Smooth muscle cell (in vitro differentiated cells): ENCODE data around the gene FOXC1. TPM values are rescaled to one million over a fixed set of nuclear protein-coding genes. Genes with fewer than 3 reads are reported as not detected.

Source experiments
- DNase-seq: peaks from one replicate; lab custom pipeline; 2025; ENCODE audit not compliant: unreplicated experiment; lab: John Stamatoyannopoulos, UW
- H2AFZ ChIP-seq: fragments of 200-600 bp; sonication (generic); 2 replicates; pipeline ENCODE4 v1.6.0; 2016; ENCODE audit warnings: antibody characterized with exemption, low read depth, mild to moderate bottlenecking
- H3F3A ChIP-seq: fragments of 200-600 bp; sonication (generic); 2 replicates; pipeline ENCODE4 v1.6.0; 2017; ENCODE audit warnings: antibody characterized with exemption, low read depth
- H3K27ac ChIP-seq: fragments of 200-600 bp; sonication (generic); 2 replicates; pipeline ENCODE4 v1.5.1; 2016; ENCODE audit warnings: low read depth, mild to moderate bottlenecking
- H3K27me3 ChIP-seq: fragments of 200-600 bp; sonication (generic); 2 replicates; pipeline ENCODE4 v1.6.1; 2016; ENCODE audit warnings: low read depth, mild to moderate bottlenecking
- H3K36me3 ChIP-seq: fragments of 200-600 bp; sonication (generic); 2 replicates; pipeline ENCODE4 v1.5.1; 2016; ENCODE audit warnings: low read depth
- H3K4me1 ChIP-seq: fragments of 200-600 bp; sonication (generic); 2 replicates; pipeline ENCODE4 v1.5.1; 2016; ENCODE audit warnings: low read depth
- H3K4me2 ChIP-seq: fragments of 200-600 bp; sonication (generic); 2 replicates; pipeline ENCODE4 v1.6.0; 2016; ENCODE audit warnings: mild to moderate bottlenecking
- H3K4me3 ChIP-seq: fragments of 200-600 bp; sonication (generic); 2 replicates; pipeline ENCODE4 v1.5.1; 2016; ENCODE audit warnings: mild to moderate bottlenecking
- H3K79me2 ChIP-seq: fragments of 200-600 bp; sonication (generic); 2 replicates; pipeline ENCODE4 v1.6.0; 2016; ENCODE audit warnings: low read depth, mild to moderate bottlenecking
- H3K9ac ChIP-seq: fragments of 200-600 bp; sonication (generic); 2 replicates; pipeline ENCODE4 v1.6.0; 2016; ENCODE audit warnings: low read depth
- H3K9me3 ChIP-seq: fragments of 200-600 bp; sonication (generic); replicated peaks from 2 replicates; pipeline ENCODE4 v1.5.1; 2016; ENCODE audit warnings: low read depth
- H4K20me1 ChIP-seq: fragments of 200-600 bp; sonication (generic); 2 replicates; pipeline ENCODE4 v1.6.0; 2016; ENCODE audit warnings: low read depth
- WGBS: methylation state at CpG from one replicate; pipeline ENCODE4 v1.1.7; 2016; ENCODE audit warnings: low lambda C conversion rate; 5-methylcytosine and 5-hydroxymethylcytosine counted together
- polyA plus RNA-seq: library from polyadenylated mRNA; unstranded; fragments of >200 nt; fragmentation: Nextera tagmentation; extraction: Ambion mirVana; gene quantifications from 2 replicates; pipeline ENCODE4 v1.2.1, GENCODE V29; 2016
- total RNA-seq: library from RNA; depleted of rRNA; stranded (reverse); fragments of >200 nt; gene quantifications from 2 replicates; pipeline ENCODE4 v1.2.3, GENCODE V29; 2014
- TF ChIP-seq, protein P1 (sequence below): fragments of 200-600 bp; sonication (generic); IDR thresholded peaks from 2 replicates; pipeline ENCODE4 v1.5.1; 2017; ENCODE audit warnings: borderline replicate concordance, mild to moderate bottlenecking, antibody characterized with exemption; ENCODE audit not compliant: insufficient read depth, poor library complexity, severe bottlenecking

FOXC1 gene
- total and polyA plus RNA-seq, 2 experiments from 2014 or later: 0.10 to 1.4 TPM

DNA sequence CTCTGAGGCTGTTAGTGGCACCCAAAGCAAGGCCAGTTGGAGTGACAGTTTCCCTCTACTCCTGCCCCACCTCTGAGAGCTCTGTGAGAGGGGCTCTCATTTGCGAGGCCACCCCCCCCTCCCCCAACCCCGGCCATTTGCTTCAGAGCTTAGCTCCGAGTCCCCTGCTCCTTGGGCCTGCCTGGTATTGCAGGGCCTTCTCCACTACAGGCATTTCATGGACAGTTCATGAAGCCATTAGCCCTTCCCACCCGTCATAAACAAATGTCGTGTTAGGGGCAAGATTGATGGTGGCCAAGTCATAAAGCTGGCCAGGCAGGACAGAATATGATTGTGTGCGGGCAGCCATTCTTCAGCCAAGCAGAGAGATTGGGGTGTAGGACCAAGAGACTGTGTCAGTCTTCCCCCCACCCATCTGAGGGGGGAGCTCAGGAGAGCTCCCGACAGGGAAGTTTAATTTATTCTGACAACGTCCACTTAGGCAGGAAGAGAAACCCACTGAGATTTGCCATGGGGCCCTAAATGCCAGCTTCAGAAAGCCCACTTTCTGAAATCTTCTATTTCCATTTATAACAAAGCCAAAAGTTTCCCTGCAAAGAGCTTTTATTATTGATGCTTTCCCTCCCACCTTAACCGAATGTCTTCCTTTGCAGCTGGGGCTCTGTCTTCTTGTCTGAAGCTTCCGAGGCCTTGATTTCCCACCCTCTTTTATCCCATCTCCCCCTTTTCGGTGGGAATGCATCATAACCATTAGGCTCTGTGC, 7.2 kb downstream of the FOXC1 start:
- Histone ChIP-seq H3K27me3 (peaks cover 100% of the 10 kb centered on the region), H3K4me3 (no peak overlapping the region)
- TF ChIP-seq, protein P1, sequence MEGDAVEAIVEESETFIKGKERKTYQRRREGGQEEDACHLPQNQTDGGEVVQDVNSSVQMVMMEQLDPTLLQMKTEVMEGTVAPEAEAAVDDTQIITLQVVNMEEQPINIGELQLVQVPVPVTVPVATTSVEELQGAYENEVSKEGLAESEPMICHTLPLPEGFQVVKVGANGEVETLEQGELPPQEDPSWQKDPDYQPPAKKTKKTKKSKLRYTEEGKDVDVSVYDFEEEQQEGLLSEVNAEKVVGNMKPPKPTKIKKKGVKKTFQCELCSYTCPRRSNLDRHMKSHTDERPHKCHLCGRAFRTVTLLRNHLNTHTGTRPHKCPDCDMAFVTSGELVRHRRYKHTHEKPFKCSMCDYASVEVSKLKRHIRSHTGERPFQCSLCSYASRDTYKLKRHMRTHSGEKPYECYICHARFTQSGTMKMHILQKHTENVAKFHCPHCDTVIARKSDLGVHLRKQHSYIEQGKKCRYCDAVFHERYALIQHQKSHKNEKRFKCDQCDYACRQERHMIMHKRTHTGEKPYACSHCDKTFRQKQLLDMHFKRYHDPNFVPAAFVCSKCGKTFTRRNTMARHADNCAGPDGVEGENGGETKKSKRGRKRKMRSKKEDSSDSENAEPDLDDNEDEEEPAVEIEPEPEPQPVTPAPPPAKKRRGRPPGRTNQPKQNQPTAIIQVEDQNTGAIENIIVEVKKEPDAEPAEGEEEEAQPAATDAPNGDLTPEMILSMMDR: no peak

DNA sequence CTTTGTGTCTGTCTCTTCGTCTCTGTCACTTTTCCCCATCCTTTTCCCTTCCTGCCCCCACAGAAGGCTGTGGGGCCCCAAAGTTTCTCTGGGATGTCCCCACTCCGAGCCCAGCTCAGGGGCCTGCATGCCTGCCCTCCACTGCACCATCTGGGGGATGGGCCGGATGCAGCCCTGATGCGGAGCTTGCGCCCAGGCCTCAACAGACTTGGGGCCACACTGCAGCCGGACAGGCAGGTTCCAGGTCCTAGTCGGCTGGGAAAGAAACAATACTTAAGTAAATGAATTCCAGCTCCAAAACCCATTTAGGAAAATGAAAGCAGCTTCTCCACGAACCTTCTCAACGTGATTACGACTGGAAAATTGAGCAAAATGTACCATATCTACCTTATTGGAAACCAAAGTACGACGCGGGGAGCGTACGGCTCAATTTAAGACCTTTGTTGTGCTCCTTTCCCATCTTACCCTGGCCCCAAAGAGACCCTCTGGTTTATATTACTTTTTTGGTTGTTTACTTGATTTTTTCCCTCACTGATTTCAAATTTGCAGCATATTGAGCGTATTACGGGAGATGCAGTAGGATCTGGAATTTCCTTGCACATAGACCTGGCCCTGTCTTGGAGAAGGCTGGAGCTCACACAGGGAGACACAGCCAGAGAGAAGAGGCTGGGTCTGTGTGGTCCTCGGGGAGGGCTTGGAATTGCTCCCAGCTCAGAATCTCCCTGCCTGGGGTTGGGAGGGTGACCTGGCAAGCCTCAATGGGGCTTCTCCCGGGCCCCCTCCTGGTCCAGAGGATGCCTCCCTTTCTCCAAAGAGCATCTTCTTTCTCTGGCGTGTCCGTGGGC, 8.0 kb downstream of the FOXC1 start:
- H3K4me2 ChIP-seq: no peak overlapping the region
- H3K4me1 ChIP-seq: peaks cover 8% of the 10 kb centered on the region
- H4K20me1 ChIP-seq: peaks cover 2% of the 10 kb centered on the region
- H2AFZ ChIP-seq: no peak overlapping the region
- WGBS: 44% methylated on average over 21 of the region's 21 CpGs
- H3F3A ChIP-seq: no peaks in the 10 kb centered on the region
- no peaks in the 10 kb centered on the region for H3K9me3 ChIP-seq
- TF ChIP-seq, protein P1: no peak
- H3K27ac ChIP-seq: no peak overlapping the region
- peaks cover 100% of the 10 kb centered on the region for H3K27me3 ChIP-seq
- DNase-seq: no peak
- H3K9ac ChIP-seq: no peak overlapping the region
- no peaks in the 10 kb centered on the region for H3K79me2 ChIP-seq
- H3K36me3 ChIP-seq: no peaks in the 10 kb centered on the region
- no peak overlapping the region for H3K4me3 ChIP-seq

More for the DNA sequence above, 7.2 kb downstream of the FOXC1 start:
- Histone ChIP-seq H3K4me1 (peaks cover 13% of the 10 kb centered on the region), H3K36me3 (no peaks in the 10 kb centered on the region), H3K9ac (no peak overlapping the region), H3F3A (no peaks in the 10 kb centered on the region), H3K27ac (no peak overlapping the region), H3K9me3 (no peaks in the 10 kb centered on the region), H4K20me1 (peaks cover 10% of the 10 kb centered on the region), H3K79me2 (no peaks in the 10 kb centered on the region), H3K4me2 (no peak overlapping the region), H2AFZ (no peak overlapping the region)
- no peak for DNase-seq
- WGBS: 35% methylated on average over 11 of the region's 11 CpGs

DNA sequence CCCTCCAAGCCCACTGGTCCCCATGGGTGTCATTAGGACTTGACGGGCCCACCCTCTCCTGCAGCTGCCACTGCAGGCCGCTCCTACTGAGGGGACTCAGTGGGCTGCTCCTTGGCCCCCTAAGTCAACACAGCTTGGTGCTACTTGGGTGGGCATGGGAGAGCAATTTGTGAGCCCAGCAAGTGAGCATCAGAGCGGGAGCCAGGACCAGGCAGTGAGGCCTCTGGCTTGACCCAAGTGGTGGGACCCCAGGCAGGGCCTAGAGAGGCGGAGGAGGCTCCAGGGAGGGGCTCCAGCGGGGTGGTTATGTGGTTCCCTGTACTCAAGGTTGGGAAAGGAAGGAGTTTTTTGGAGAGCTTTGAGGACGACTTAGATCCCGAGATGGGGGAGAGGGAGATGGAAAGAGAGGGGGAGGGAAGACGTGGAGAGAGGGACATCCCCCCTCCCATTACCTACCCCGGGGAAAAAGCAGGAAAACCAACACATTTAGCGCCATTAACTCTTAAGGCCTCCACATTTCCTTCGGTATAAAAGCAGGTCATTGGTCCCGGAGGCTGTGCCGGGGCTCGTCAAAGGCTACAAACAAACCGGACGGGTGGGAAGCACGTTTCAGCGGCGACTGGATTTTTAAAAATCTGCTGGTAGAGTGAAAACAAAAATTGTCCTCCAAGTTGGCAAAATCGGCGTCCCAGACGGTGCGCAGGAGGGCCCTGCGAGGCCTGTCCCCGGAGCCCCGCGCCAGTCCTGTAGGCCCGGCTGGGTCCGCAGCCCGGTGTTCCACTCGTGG, 8.8 kb downstream of the FOXC1 start:
- H3K4me1 ChIP-seq: peaks cover 8% of the 10 kb centered on the region
- peaks cover 100% of the 10 kb centered on the region for H3K27me3 ChIP-seq

More for the DNA sequence above, 8.8 kb downstream of the FOXC1 start:
- no peak overlapping the region for H3K27ac ChIP-seq
- H3K4me2 ChIP-seq: no peak overlapping the region
- H3F3A ChIP-seq: no peaks in the 10 kb centered on the region
- no peaks in the 10 kb centered on the region for H4K20me1 ChIP-seq
- TF ChIP-seq, protein P1: no peak
- no peaks in the 10 kb centered on the region for H3K79me2 ChIP-seq
- H3K9me3 ChIP-seq: no peaks in the 10 kb centered on the region
- H3K36me3 ChIP-seq: no peaks in the 10 kb centered on the region
- H2AFZ ChIP-seq: no peak overlapping the region
- no peak overlapping the region for H3K9ac ChIP-seq
- H3K4me3 ChIP-seq: no peak overlapping the region
- no peak for DNase-seq
- 18% methylated on average over 29 of the region's 31 CpGs for WGBS
